H9 (cell line): ENCODE results near the gene TUBB6. TPM values are rescaled to one million over a fixed set of nuclear protein-coding genes. Genes with fewer than 3 reads are reported as not detected.

Experiments
- DNase-seq: peaks from one replicate; pipeline ENCODE4 v3.0.0-alpha.2; 2017
- H2AFZ ChIP-seq: one replicate; pipeline ENCODE4 v1.6.1; 2013; ENCODE audit warnings: mild to moderate bottlenecking, low read length, control low read depth, moderate library complexity
- H2AK5ac ChIP-seq: 2 replicates; pipeline ENCODE4 v1.6.1; 2013; ENCODE audit warnings: low read length, control low read depth, mixed read lengths; ENCODE audit not compliant: insufficient read length
- H2BK120ac ChIP-seq: one replicate; pipeline ENCODE4 v1.6.1; 2013; ENCODE audit warnings: low read depth, mild to moderate bottlenecking, low read length, control low read depth, inconsistent platforms; ENCODE audit not compliant: poor library complexity, severe bottlenecking
- H2BK12ac ChIP-seq: 2 replicates; pipeline ENCODE4 v1.6.1; 2013; ENCODE audit warnings: low read length, control low read depth, mixed read lengths, low read depth; ENCODE audit not compliant: insufficient read length
- H2BK15ac ChIP-seq: 2 replicates; pipeline ENCODE4 v1.6.1; 2013; ENCODE audit warnings: low read depth, low read length, control low read depth
- H2BK20ac ChIP-seq: one replicate; pipeline ENCODE4 v1.6.1; 2013; ENCODE audit warnings: low read depth, mild to moderate bottlenecking, low read length, control low read depth, inconsistent platforms; ENCODE audit not compliant: poor library complexity, severe bottlenecking
- H2BK5ac ChIP-seq: 2 replicates; pipeline ENCODE4 v1.6.1; 2013; ENCODE audit warnings: low read length, control low read depth, mixed read lengths; ENCODE audit not compliant: insufficient read length
- H3K14ac ChIP-seq: 2 replicates; pipeline ENCODE4 v1.6.1; 2013; ENCODE audit warnings: low read length, control low read depth; ENCODE audit not compliant: insufficient read depth
- H3K18ac ChIP-seq: 2 replicates; pipeline ENCODE4 v1.6.1; 2013; ENCODE audit warnings: low read depth, mild to moderate bottlenecking, mixed read lengths, low read length, control low read depth; ENCODE audit not compliant: insufficient read length
- H3K23ac ChIP-seq: 2 replicates; pipeline ENCODE4 v1.6.1; 2013; ENCODE audit warnings: low read length, control low read depth, mixed read lengths, low read depth; ENCODE audit not compliant: insufficient read length
- H3K23me2 ChIP-seq: 2 replicates; pipeline ENCODE4 v1.6.1; 2013; ENCODE audit warnings: low read depth, mild to moderate bottlenecking, mixed read lengths, low read length, control low read depth; ENCODE audit not compliant: insufficient read length, poor library complexity, severe bottlenecking
- H3K27ac ChIP-seq: 2 replicates; pipeline ENCODE4 v1.5.1; 2013; ENCODE audit warnings: low read length, control low read depth, mixed read lengths, low read depth; ENCODE audit not compliant: insufficient read length
- H3K27me3 ChIP-seq: 2 replicates; pipeline ENCODE4 v1.6.1; 2013; ENCODE audit warnings: low read length, control low read depth, inconsistent platforms; ENCODE audit not compliant: insufficient read depth
- H3K4ac ChIP-seq: 2 replicates; pipeline ENCODE4 v1.6.1; 2013; ENCODE audit warnings: low read depth, mild to moderate bottlenecking, control low read depth, inconsistent platforms, low read length, moderate library complexity
- H3K4me1 ChIP-seq: 2 replicates; pipeline ENCODE4 v1.6.1; 2013; ENCODE audit warnings: low read length, control low read depth, inconsistent platforms; ENCODE audit not compliant: insufficient read depth
- H3K4me2 ChIP-seq: 2 replicates; pipeline ENCODE4 v1.6.1; 2013; ENCODE audit warnings: low read length, control low read depth, mixed read lengths; ENCODE audit not compliant: insufficient read length, insufficient read depth
- H3K56ac ChIP-seq: 2 replicates; pipeline ENCODE4 v1.6.1; 2013; ENCODE audit warnings: low read depth, mild to moderate bottlenecking, mixed read lengths, low read length, control low read depth; ENCODE audit not compliant: insufficient read length
- H3K79me1 ChIP-seq: 2 replicates; pipeline ENCODE4 v1.6.1; 2013; ENCODE audit warnings: low read depth, mild to moderate bottlenecking, moderate library complexity, low read length, control low read depth, inconsistent platforms; ENCODE audit not compliant: insufficient read depth, poor library complexity, severe bottlenecking
- H3K79me2 ChIP-seq: 2 replicates; pipeline ENCODE4 v1.6.1; 2013; ENCODE audit warnings: low read length, control low read depth, inconsistent platforms; ENCODE audit not compliant: insufficient read depth
- H3K9ac ChIP-seq: 2 replicates; pipeline ENCODE4 v1.6.1; 2013; ENCODE audit warnings: low read length, control low read depth, mixed read lengths; ENCODE audit not compliant: insufficient read length; ENCODE audit errors: extremely low read depth
- H3K9me3 ChIP-seq: one replicate; pipeline ENCODE4 v1.6.1; 2013; ENCODE audit warnings: low read depth, low read length, inconsistent platforms; ENCODE audit not compliant: control insufficient read depth
- H3T11ph ChIP-seq: one replicate; pipeline ENCODE4 v1.6.1; 2013; ENCODE audit warnings: mild to moderate bottlenecking, low read length, control low read depth, inconsistent platforms
- H4K20me1 ChIP-seq: one replicate; pipeline ENCODE4 v1.6.1; 2013; ENCODE audit not compliant: control insufficient read depth, insufficient read length, insufficient read depth
- H4K5ac ChIP-seq: 2 replicates; pipeline ENCODE4 v1.6.1; 2013; ENCODE audit warnings: low read depth, mild to moderate bottlenecking, mixed read lengths, low read length, control low read depth; ENCODE audit not compliant: insufficient read length
- H4K8ac ChIP-seq: replicated peaks from 2 replicates; pipeline ENCODE4 v1.6.1; 2013; ENCODE audit warnings: low read length, control low read depth, mixed read lengths, low read depth; ENCODE audit not compliant: insufficient read length
- H4K91ac ChIP-seq: 2 replicates; pipeline ENCODE4 v1.6.1; 2013; ENCODE audit warnings: low read depth, mild to moderate bottlenecking, moderate library complexity, mixed read lengths, low read length, control low read depth; ENCODE audit not compliant: insufficient read length
- H3K27ac Mint-ChIP-seq, 3 experiments: 2 replicates in 2 of 3; 3 replicates in 1 of 3; pipeline ENCODE4 v1.8.0; 2020 to 2021; ENCODE audit warnings: mixed read lengths in 3 of 3, mild to moderate bottlenecking in 1 of 3, moderate library complexity in 1 of 3
- H3K27me3 Mint-ChIP-seq: 2 replicates; pipeline ENCODE4 v1.8.0; 2021; ENCODE audit warnings: low read depth, mild to moderate bottlenecking, moderate library complexity, mixed read lengths
- H3K36me3 Mint-ChIP-seq, 3 experiments: 2 replicates in 2 of 3; 3 replicates in 1 of 3; pipeline ENCODE4 v1.8.0; 2020 to 2021; ENCODE audit warnings: low read depth in 3 of 3, mixed read lengths in 3 of 3; ENCODE audit not compliant: insufficient read depth in 1 of 3
- H3K4me1 Mint-ChIP-seq, 2 experiments: 2 replicates each; pipeline ENCODE4 v1.8.0; 2020; ENCODE audit warnings: mixed read lengths in 2 of 2
- H3K4me3 Mint-ChIP-seq, 2 experiments: 2 replicates in 1 of 2; 3 replicates in 1 of 2; pipeline ENCODE4 v1.8.0; 2020 to 2021; ENCODE audit warnings: mild to moderate bottlenecking in 2 of 2, mixed read lengths in 2 of 2, moderate library complexity in 1 of 2
- H3K9me3 Mint-ChIP-seq, 2 experiments: 2 replicates in 1 of 2; 3 replicates in 1 of 2; pipeline ENCODE4 v1.8.0; 2020; ENCODE audit warnings: mild to moderate bottlenecking in 2 of 2, mixed read lengths in 2 of 2, moderate library complexity in 1 of 2
- CTCF ChIP-seq: fragments of 200-600 bp; sonication (generic); conservative IDR thresholded peaks from 3 replicates; pipeline ENCODE4 v1.8.0; 2021; ENCODE audit warnings: antibody characterized with exemption, mild to moderate bottlenecking
- WGBS: extraction: QIAGEN DNeasy Blood & Tissue Kit; methylation state at CpG from one replicate; pipeline ENCODE4 v1.1.7; 2013; ENCODE audit warnings: missing lambda C conversion rate, low lambda C conversion rate, mixed read lengths; ENCODE audit not compliant: insufficient read length; ENCODE audit errors: extremely low coverage; 5-methylcytosine and 5-hydroxymethylcytosine counted together
- total RNA-seq: library from RNA; stranded (reverse); gene quantifications from 2 replicates; pipeline ENCODE4 v1.2.1, GENCODE V29; 2021

Gene TUBB6
- total RNA-seq, 1 experiment from 2014 or later: 134 TPM

DNA sequence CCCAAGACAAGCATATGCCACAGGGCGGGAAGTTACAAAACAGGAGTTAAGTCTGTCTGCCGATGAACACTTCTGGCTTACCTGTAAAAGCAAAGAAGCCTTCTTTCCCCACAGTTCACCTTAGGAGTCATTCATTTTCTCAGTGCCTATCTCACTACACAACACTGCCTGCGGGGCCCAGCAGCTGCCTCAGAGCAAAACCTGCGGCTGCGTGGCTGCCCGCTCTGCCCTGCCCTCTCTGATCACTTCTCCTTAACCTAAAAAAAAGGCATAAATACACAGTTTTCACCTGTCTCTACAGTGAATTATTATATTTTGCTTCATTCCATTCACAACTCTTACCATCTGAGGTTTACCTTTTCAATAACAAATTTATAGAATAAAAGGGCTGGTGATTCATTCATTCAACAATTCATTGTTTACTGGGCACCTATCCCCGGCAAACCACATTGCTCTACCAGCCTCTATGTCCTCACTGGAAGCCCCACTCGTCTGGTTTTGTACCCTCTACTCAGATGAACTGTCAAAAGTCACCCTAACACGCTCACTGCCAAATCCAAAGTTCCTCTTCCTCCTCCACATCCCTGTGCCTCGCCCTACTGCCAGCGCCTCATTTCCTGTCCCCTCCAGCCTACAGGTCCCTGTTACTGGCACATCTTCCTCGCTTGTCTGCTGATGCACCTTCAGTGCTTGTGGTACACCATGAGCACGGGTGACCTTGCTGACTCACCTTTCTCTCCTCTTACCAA, 37.6 kb downstream of the TUBB6 start:
- no peak overlapping the region for H2AK5ac ChIP-seq
- H4K5ac ChIP-seq: no peak overlapping the region
- H3K4ac ChIP-seq: no peak overlapping the region
- no peak overlapping the region for H2BK5ac ChIP-seq
- TF ChIP-seq CTCF: no peak
- WGBS: no CpG with 5 or more reads among the region's 13 CpGs
- H3K9me3 ChIP-seq: no peaks in the 10 kb centered on the region
- Mint-ChIP-seq H3K27me3 (no peaks in the 10 kb centered on the region), H3K9me3 (no peaks in the 10 kb centered on the region), H3K4me1 (no peaks in the 10 kb centered on the region), H3K27ac (peak overlapping the region; percentile 10 to 88 (median 78); a peak in 5 of 7 replicates), H3K36me3 (peaks cover 45 to 88% (median 78%) of the 10 kb centered on the region in 3 experiments; a peak in 6 of 7 replicates), H3K4me3 (no peak overlapping the region)
- no peak overlapping the region for H3T11ph ChIP-seq
- no peak overlapping the region for H4K91ac ChIP-seq
- no peaks in the 10 kb centered on the region for H4K20me1 ChIP-seq
- no peak overlapping the region for H3K23ac ChIP-seq
- no peak overlapping the region for H2BK120ac ChIP-seq
- H2BK20ac ChIP-seq: no peak overlapping the region
- H3K79me1 ChIP-seq: no peaks in the 10 kb centered on the region
- no peak overlapping the region for H3K18ac ChIP-seq
- H3K27me3 ChIP-seq: no peaks in the 10 kb centered on the region
- no peak overlapping the region for H2AFZ ChIP-seq
- no peaks in the 10 kb centered on the region for H3K79me2 ChIP-seq
- H3K56ac ChIP-seq: no peak overlapping the region
- no peak overlapping the region for H4K8ac ChIP-seq
- no peak overlapping the region for H3K14ac ChIP-seq
- DNase-seq: no peak
- no peak overlapping the region for H2BK12ac ChIP-seq
- H3K27ac ChIP-seq: no peak overlapping the region
- H3K4me1 ChIP-seq: no peaks in the 10 kb centered on the region
- H3K4me2 ChIP-seq: no peak overlapping the region
- H2BK15ac ChIP-seq: no peak overlapping the region
- H3K23me2 ChIP-seq: no peaks in the 10 kb centered on the region
- no peak overlapping the region for H3K9ac ChIP-seq
